Heart left ventricle (tissue), 13 donors: ENCODE results near the gene C19orf81.

ENCODE experiments used
- POLR2A ChIP-seq, 2 donors: fragments of 450-650 bp; IDR thresholded peaks; one replicate each; pipeline ENCODE4 v1.6.1; 2017; ENCODE audit warnings: antibody characterized with exemption in 2 of 2, mild to moderate bottlenecking in 2 of 2, moderate library complexity in 2 of 2
- TF ChIP-seq, protein P1 (sequence below), 12 donors: fragments of 200-600 bp; sonication (generic) in 4 of 12; IDR thresholded peaks; one replicate each; pipeline versions ENCODE4 v1.5.0 to v1.8.0; 2018 to 2022; ENCODE audit warnings: antibody characterized with exemption in 12 of 12, mild to moderate bottlenecking in 5 of 12
- donor health status: ischemic (EF 13 %, LVEDD 7.1; RV severe dilation, severe dysfunction).
- donor health status: DM: no; HTN: yes; CAD: no.
- donor health status: DM: no; HTN: no; CAD: no.
- donor health status: ischemic (EF 25% LVEDD 6.9; RV normal size, moderate dysfunction).
- donor health status: ischemic (EF 25% LVEDD 5.7; RV mildly dilated, moderate dysfunction).
- donor health status: ischemic (EF 35%, LVEDD 5.7; RV mildly dilated, moderate dysfunction).
- donor health status: nonischemic (EF 11% LVEDD 7.7; RV severe dilation, severe dysfunction).
- donor health status: DM: yes; HTN: yes; CAD: no.
- donor health status: PGD.
- donor health status: ischemic (EF 29% LVEDD 5.4; RV normal size, mild dysfunction).
- donor health status: nonischemic (EF 23%, LVEDD 6.1; RV moderate dilation, normal function).

DNA sequence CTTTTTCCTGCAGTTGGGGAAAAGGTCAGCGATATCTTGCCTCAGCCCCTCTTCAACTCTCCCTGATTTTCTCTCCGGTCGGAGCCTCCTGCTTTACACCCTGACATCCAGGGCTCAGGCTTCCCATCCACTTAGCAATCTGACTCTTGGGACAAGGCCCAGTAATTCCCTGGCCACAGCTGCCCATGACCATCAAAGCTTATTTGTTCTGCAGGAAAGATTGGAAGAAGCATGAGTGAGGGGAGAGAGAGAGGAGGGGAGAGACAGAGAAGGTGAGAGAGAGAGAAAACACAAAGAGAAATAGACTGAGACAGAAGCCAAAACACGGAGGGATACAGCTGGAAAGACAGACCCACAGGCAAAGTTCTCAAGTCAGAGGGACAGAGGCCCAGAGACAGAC, 23.2 kb upstream of the C19orf81 start:
- TF ChIP-seq, protein P1, sequence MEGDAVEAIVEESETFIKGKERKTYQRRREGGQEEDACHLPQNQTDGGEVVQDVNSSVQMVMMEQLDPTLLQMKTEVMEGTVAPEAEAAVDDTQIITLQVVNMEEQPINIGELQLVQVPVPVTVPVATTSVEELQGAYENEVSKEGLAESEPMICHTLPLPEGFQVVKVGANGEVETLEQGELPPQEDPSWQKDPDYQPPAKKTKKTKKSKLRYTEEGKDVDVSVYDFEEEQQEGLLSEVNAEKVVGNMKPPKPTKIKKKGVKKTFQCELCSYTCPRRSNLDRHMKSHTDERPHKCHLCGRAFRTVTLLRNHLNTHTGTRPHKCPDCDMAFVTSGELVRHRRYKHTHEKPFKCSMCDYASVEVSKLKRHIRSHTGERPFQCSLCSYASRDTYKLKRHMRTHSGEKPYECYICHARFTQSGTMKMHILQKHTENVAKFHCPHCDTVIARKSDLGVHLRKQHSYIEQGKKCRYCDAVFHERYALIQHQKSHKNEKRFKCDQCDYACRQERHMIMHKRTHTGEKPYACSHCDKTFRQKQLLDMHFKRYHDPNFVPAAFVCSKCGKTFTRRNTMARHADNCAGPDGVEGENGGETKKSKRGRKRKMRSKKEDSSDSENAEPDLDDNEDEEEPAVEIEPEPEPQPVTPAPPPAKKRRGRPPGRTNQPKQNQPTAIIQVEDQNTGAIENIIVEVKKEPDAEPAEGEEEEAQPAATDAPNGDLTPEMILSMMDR (IDR thresholded peaks at IDR 0.05): no peak
- no peak for TF ChIP-seq POLR2A (IDR thresholded peaks at IDR 0.05)
